Skeletal muscle satellite cell (primary cell): ENCODE measurements around the gene DSG1.
"Not testable (repeated sequence)": the region's sequence is repeated elsewhere in the genome, so short reads cannot be mapped to it uniquely, and the experiment has no call there.

Source experiments
- H3K27me3 ChIP-seq: 2 replicates; pipeline ENCODE4 v1.7.0; 2013; ENCODE audit warnings: low read length; ENCODE audit not compliant: control insufficient read depth, insufficient read depth
- H3K36me3 ChIP-seq: 2 replicates; pipeline ENCODE4 v1.7.0; 2013; ENCODE audit warnings: mild to moderate bottlenecking, control low read depth, low read length; ENCODE audit not compliant: insufficient read depth
- H3K4me1 ChIP-seq: 2 replicates; pipeline ENCODE4 v1.7.0; 2013; ENCODE audit warnings: low read length; ENCODE audit not compliant: control insufficient read depth, insufficient read depth
- H3K4me2 ChIP-seq: 2 replicates; pipeline ENCODE4 v1.7.0; 2013; ENCODE audit warnings: mild to moderate bottlenecking, low read length
- H3K4me3 ChIP-seq: 2 replicates; pipeline ENCODE4 v1.7.0; 2013; ENCODE audit warnings: low read length
- H3K9ac ChIP-seq: 2 replicates; pipeline ENCODE4 v1.7.0; 2013; ENCODE audit warnings: mild to moderate bottlenecking, low read depth, low read length, moderate library complexity
- H3K9me3 ChIP-seq: replicated peaks from 2 replicates; pipeline ENCODE4 v1.7.0; 2013; ENCODE audit warnings: mild to moderate bottlenecking, control low read depth, low read length

DSG1 gene

GRCh38 chr18:31294199-31294747 is 23.7 kb upstream of the DSG1 start:
- no peaks in the 10 kb centered on the region for H3K9me3 ChIP-seq
- no peak overlapping the region for H3K4me2 ChIP-seq
- H3K4me3 ChIP-seq: no peak overlapping the region
- H3K36me3 ChIP-seq: no peaks in the 10 kb centered on the region
- no peaks in the 10 kb centered on the region for H3K27me3 ChIP-seq
- H3K9ac ChIP-seq: no peak overlapping the region
- H3K4me1 ChIP-seq: no peaks in the 10 kb centered on the region

- Histone ChIP-seq H3K27me3 (no peaks in the 10 kb centered on the region), H3K4me1 (no peaks in the 10 kb centered on the region), H3K4me2 (no peak overlapping the region), H3K9me3 (peaks cover 3% of the 10 kb centered on the region), H3K36me3 (no peaks in the 10 kb centered on the region), H3K4me3 (no peak overlapping the region), H3K9ac (no peak overlapping the region)
Measured at GRCh38 chr18:31297248-31297647, 20.7 kb upstream of the DSG1 start.

GRCh38 chr18:31301201-31301655 is 16.7 kb upstream of the DSG1 start:
- no peaks in the 10 kb centered on the region for H3K36me3 ChIP-seq
- no peak overlapping the region for H3K4me2 ChIP-seq
- H3K27me3 ChIP-seq: no peaks in the 10 kb centered on the region
- no peaks in the 10 kb centered on the region for H3K4me1 ChIP-seq
- no peak overlapping the region for H3K9ac ChIP-seq
- no peak overlapping the region for H3K4me3 ChIP-seq
- peaks cover 3% of the 10 kb centered on the region for H3K9me3 ChIP-seq

GRCh38 chr18:31302991-31303390 is 15.0 kb upstream of the DSG1 start:
- no peak overlapping the region for H3K4me2 ChIP-seq
- H3K36me3 ChIP-seq: no peaks in the 10 kb centered on the region
- peaks cover 3% of the 10 kb centered on the region for H3K9me3 ChIP-seq
- H3K4me1 ChIP-seq: no peaks in the 10 kb centered on the region
- H3K9ac ChIP-seq: no peak overlapping the region
- H3K27me3 ChIP-seq: no peaks in the 10 kb centered on the region
- H3K4me3 ChIP-seq: no peak overlapping the region

GRCh38 chr18:31303771-31304170 is 14.2 kb upstream of the DSG1 start:
- Histone ChIP-seq H3K27me3 (no peaks in the 10 kb centered on the region), H3K4me3 (no peak overlapping the region), H3K4me2 (no peak overlapping the region), H3K36me3 (no peaks in the 10 kb centered on the region), H3K9me3 (peaks cover 3% of the 10 kb centered on the region), H3K4me1 (no peaks in the 10 kb centered on the region), H3K9ac (no peak overlapping the region)

- Histone ChIP-seq H3K27me3 (no peaks in the 10 kb centered on the region), H3K36me3 (no peaks in the 10 kb centered on the region), H3K4me3 (no peak overlapping the region), H3K4me1 (no peaks in the 10 kb centered on the region), H3K4me2 (no peak overlapping the region), H3K9me3 (peaks cover 4% of the 10 kb centered on the region), H3K9ac (no peak overlapping the region)
Measured at GRCh38 chr18:31309115-31309514, 8.8 kb upstream of the DSG1 start.

- peaks cover 9% of the 10 kb centered on the region for H3K9me3 ChIP-seq
- no peaks in the 10 kb centered on the region for H3K36me3 ChIP-seq
- no peak overlapping the region for H3K4me2 ChIP-seq
- H3K4me3 ChIP-seq: no peak overlapping the region
- H3K4me1 ChIP-seq: no peaks in the 10 kb centered on the region
- H3K27me3 ChIP-seq: no peaks in the 10 kb centered on the region
- H3K9ac ChIP-seq: no peak overlapping the region
Measured at GRCh38 chr18:31316974-31317373, 986 bp upstream of the DSG1 start.

GRCh38 chr18:31321719-31322118 is 3.8 kb downstream of the DSG1 start:
- Histone ChIP-seq H3K36me3 (no peaks in the 10 kb centered on the region), H3K9me3 (peaks cover 5% of the 10 kb centered on the region), H3K4me1 (no peaks in the 10 kb centered on the region), H3K4me2 (no peak overlapping the region), H3K27me3 (no peaks in the 10 kb centered on the region), H3K9ac (no peak overlapping the region), H3K4me3 (no peak overlapping the region)

GRCh38 chr18:31325051-31325450 is 7.1 kb downstream of the DSG1 start:
- Histone ChIP-seq H3K4me2 (no peak overlapping the region), H3K4me1 (no peaks in the 10 kb centered on the region), H3K9me3 (peaks cover 3% of the 10 kb centered on the region), H3K27me3 (no peaks in the 10 kb centered on the region), H3K4me3 (no peak overlapping the region), H3K36me3 (no peaks in the 10 kb centered on the region), H3K9ac (no peak overlapping the region)

- no peak overlapping the region for H3K4me3 ChIP-seq
- no peaks in the 10 kb centered on the region for H3K4me1 ChIP-seq
Measured at GRCh38 chr18:31329787-31330438, 12.0 kb downstream of the DSG1 start.

GRCh38 chr18:31343454-31343853 is 25.5 kb downstream of the DSG1 start:
- no peak overlapping the region for H3K4me2 ChIP-seq
- no peaks in the 10 kb centered on the region for H3K36me3 ChIP-seq
- no peaks in the 10 kb centered on the region for H3K4me1 ChIP-seq
- no peak overlapping the region for H3K9ac ChIP-seq
- H3K27me3 ChIP-seq: no peaks in the 10 kb centered on the region
- peaks cover 2% of the 10 kb centered on the region for H3K9me3 ChIP-seq
- no peak overlapping the region for H3K4me3 ChIP-seq

More at GRCh38 chr18:31329787-31330438, 12.0 kb downstream of the DSG1 start:
- Histone ChIP-seq H3K9me3 (peaks cover 3% of the 10 kb centered on the region), H3K9ac (no peak overlapping the region), H3K36me3 (no peaks in the 10 kb centered on the region), H3K4me2 (no peak overlapping the region), H3K27me3 (no peaks in the 10 kb centered on the region)

- H3K36me3 ChIP-seq, H3K9me3 ChIP-seq, H3K4me3 ChIP-seq: not testable (repeated sequence)
Measured at GRCh38 chr18:31353336-31353735, 35.4 kb downstream of the DSG1 start.

More at GRCh38 chr18:31353336-31353735, 35.4 kb downstream of the DSG1 start:
- H3K4me1 ChIP-seq, H3K9ac ChIP-seq, H3K27me3 ChIP-seq, H3K4me2 ChIP-seq: not testable (repeated sequence)
